Hepatocyte (in vitro differentiated cells): ENCODE measurements around the gene KCP.

Experiments
- CTCF ChIP-seq: fragments of 200-600 bp; sonication (generic); IDR thresholded peaks from 2 replicates; pipeline ENCODE4 v1.5.1; 2016; ENCODE audit warnings: antibody characterized with exemption, mild to moderate bottlenecking; ENCODE audit not compliant: poor library complexity
- EZH2 ChIP-seq: fragments of 200-600 bp; sonication (generic); IDR thresholded peaks from 2 replicates; pipeline ENCODE4 v1.6.1; 2016; ENCODE audit warnings: antibody characterized with exemption, mild to moderate bottlenecking, borderline replicate concordance

GRCh38 chr7:128843938-128844621 is 66.4 kb downstream of the KCP start:
- TF ChIP-seq EZH2 (no peak), CTCF (no peak)
